CD4-positive, alpha-beta T cell treated with Interleukin-6 for 4 hours (primary cell): Measurements from ENCODE around the gene HELZ2.
"Not testable (repeated sequence)": the region's sequence is repeated elsewhere in the genome, so short reads cannot be mapped to it uniquely, and the experiment has no call there.

Experiments
- DNase-seq: peaks from one replicate; pipeline ENCODE4 v3.0.0-alpha.2; 2020; ENCODE audit warnings: mixed read lengths

The HELZ2 gene

DNA sequence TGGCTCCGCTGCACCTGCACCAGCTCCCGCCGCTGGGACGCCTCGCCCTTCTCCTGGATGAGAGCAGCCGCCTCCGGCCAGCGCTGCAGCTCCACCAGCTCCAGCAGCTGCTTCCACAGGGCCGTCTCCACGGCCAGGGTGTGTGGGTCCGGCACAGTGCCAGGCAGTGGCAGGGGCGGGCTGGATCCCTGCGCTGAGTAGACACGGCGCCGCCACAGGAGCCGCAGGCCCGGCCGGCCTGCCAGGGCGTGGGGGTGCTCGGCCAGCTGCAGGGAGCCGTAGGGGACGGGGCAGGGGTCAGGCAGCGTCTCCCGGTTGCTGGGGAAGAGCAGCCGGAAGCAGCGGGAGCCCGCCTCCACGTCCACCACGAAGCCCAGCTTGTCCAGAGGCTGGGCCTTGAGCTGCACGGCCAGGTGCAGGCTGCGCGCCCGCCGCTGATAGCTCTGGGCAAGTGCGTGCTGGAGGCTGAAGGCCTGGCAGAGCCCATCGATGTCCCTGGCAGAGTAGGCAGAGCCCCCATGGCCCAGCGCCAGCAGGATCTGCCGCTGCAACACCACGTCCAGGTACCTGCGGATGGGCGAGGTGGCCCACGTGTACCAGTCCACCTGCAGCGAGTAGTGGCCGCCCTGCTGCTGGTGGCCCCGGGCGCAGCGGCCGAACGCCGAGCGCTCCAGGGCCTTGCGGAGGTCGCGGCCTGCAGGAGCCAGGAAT lies 10.7 kb downstream of the HELZ2 start:
- no peak for DNase-seq

DNA sequence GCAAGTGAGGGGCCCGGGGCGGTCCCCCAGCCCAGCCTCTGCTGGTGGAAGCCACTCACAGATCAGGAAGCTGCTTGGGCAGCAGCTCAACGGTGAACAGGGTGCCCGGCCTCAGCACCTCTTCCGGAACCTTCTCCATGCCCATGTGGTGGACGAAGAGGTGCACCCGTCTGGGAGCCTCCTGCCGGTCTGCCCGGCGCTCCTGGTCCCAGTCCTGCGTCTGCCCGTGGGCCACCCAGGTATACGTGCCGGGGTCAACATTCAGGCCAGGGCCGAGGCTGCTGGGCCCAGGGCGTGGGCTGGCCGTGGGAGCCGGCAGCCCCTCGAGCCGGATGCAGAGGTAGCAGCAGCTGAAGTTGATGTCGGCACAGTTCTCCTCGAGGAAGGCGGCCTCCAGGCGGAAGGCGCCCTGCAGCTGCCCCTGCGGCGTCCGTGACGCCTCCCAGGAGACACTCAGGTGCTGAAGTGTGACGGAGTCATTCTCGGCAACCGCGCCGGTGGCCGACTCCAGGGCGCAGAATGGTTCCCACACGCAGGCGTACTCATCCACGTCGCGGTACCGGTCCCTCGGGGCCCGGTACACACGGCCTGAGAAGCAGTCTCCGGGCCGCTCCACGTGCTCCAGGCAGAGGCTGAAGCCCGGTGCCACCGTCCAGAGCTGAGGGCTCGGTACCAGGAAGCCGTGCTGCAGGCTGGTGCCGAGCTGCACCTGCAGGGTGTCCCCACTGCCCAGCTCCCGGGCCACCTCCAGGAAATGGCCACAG lies 11.4 kb downstream of the HELZ2 start:
- DNase-seq, result no peak

DNA sequence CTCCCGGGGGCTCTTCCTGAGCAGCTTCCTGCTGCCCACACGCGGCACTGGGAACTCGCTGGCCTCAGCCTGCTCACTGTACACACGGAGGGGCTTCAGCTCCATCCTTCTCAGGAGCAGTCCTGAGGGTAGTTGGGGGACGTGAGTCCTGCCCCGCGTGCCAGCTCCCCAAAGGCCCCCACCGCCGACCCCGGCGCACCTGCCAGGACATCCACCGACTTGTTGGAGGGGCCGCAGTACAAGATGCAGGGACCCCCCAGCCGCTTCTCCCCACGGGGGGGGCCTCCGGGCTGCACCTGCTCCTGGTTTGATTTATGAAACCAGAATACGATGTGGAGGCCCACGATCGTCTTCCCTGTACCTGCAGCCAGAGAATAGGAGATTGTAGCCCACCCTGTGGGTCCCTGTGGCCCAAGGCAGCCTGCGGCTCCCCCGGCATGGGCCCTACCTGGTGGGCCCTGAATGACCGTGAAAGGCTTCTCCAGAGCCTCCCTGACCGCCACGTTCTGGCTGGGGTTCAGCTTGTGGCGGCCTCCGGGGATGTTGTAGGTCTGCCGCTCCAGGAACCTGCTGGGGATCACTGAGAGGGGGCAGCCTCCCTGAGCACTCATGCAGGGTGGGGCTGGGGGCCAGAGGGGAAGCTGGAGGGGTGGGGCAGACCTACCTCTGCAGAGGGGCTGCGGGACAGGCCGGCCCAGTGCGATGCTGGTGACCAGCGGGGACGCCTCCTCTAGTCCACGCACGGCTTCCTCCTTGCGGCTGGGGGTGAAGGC lies 12.2 kb downstream of the HELZ2 start:
- DNase-seq, result no peak

DNA sequence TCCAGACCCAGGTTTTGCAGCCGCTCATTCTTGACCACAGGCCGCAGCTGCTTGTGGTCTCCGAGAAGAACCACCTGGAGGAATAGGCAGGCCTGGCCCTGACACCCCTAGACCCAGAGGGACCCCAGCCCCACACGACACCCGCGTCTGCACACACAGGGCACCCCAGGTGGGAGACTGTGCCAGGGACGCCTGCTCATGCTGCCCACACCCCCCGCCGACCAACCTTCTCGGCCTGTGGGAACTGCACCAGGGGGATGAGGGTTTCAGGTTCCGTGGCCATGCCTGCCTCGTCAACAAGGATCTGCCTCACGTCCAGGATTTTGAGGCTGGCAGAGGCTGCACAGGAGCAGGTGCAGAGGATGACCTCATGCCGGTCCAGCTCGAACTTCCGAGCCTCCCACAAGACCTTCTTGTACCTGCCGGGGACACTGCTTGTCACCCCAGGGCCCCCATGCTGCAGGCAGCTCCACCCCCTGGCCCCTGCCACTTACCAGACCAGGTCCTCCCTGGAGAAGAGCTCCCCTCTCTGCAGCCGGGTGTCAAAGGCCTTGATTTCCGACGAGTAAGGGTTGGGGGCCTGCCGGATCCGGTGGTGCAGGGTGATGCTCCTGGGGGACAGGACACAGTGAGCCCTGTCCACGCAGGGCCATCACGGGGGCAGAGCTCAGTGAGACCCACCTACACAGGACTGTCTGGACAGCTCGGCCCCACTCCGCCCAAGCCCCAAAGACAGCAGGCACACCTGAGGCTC lies 13.0 kb downstream of the HELZ2 start:
- DNase-seq, result no peak

DNA sequence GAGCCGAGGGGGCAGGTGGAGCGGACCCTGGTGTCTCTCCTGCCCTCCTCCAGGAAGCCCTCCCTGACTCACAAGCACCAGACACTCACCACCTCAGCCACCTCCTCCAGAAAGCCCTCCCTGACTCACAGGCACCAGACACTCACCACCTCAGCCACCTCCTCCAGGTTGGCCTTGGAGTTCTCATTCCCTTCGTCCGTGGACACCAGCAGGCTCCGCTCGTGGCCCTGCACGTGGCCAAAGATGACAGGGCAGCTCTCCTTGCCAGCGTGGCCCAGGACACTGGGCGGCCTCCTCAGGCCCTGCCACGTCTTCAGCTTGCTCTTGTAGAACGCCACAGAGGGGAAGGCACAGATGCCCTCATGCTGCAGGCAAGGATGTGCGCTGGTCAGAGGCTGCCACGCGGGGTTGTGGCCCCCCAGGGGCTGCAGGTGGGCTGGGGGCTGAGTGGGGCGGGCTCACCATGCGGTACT lies 13.7 kb downstream of the HELZ2 start:
- DNase-seq, result no peak

DNA sequence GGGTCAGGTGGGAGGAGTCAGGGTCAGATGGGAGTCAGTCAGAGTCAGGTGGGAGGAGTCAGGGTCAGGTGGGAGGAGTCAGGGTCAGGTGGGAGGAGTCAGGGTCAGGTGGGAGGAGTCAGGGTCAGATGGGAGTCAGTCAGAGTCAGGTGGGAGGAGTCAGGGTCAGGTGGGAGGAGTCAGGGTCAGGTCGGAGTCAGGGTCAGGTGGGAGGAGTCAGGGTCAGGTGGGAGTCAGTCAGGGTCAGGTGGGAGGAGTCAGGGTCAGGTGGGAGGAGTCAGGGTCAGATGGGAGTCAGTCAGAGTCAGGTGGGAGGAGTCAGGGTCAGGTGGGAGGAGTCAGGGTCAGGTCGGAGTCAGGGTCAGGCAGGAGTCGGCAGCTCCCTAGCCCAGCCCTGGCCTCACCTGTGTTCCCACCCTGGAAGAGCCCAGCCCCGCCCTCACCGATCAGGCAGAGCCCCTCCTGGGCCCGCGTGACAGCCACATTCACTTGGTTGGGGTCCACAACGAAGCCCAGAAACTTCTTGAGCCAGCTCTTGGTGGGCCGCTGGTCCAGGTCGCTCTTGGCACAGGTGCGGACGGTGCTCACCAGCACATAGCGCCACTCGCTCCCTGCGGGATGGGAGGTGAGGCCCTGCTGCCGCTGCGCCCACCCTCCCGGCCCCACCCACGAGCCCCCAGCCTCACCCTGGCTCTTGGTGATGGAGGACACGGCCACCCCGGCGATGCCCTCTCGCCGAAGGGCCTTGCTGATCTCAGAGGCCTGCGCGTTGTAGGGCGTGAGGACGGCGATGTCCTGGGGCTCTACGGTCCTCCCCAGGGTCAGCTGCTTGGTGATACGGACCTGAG lies 14.3 kb downstream of the HELZ2 start:
- DNase-seq, result not testable (repeated sequence)

DNA sequence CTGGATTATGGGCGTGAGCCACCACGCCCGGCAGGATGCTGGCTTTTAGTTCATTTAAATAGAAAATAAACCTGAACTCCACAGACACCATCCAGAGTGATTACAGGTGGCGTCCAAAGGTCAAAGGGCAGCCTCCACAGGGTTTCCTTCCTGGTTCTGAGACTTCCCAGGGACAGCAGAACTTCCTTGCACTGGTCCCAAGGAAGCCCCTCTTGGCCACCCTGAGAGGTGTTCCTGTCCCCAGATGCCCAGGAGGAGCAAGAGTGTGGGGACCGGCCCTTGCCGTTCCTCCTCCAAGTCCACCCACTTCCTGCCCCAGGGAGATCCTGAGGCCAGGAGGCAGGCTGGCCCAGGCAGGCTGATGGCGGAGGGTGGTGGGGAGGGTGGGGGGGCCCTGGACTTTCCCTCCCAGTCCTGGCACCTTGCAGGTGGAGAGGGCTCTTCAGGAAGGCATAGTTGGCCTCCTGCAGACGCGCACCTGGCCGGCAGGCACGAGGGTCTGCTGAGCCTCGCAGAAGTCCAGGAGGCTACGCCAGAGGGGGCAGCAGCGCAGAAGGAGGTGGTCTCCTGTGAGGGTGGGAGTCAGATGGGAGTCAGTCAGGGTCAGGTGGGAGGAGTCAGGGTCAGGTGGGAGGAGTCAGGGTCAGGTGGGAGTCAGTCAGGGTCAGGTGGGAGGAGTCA lies 15.1 kb downstream of the HELZ2 start:
- DNase-seq, result no peak

DNA sequence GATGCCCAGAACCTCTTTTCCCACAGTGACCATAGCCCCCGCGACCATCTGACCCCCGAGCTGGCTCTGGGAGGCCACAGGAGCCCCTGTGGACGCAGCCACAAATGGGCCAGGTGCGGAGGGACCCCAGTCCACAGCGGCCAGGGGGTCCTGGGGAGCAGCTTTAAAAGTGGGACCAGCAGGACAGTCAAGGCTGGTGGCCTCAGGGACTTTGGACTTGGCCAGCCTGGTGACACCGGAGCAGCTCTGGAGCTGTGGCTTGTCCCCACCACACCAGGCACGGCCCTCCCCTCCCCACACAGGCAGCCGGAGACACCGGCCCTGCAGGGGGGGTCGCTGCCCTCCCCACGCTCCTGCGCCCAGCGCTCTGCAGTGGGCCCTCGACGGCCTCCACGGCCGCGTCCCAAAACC lies 16.6 kb downstream of the HELZ2 start:
- DNase-seq, result no peak

DNA sequence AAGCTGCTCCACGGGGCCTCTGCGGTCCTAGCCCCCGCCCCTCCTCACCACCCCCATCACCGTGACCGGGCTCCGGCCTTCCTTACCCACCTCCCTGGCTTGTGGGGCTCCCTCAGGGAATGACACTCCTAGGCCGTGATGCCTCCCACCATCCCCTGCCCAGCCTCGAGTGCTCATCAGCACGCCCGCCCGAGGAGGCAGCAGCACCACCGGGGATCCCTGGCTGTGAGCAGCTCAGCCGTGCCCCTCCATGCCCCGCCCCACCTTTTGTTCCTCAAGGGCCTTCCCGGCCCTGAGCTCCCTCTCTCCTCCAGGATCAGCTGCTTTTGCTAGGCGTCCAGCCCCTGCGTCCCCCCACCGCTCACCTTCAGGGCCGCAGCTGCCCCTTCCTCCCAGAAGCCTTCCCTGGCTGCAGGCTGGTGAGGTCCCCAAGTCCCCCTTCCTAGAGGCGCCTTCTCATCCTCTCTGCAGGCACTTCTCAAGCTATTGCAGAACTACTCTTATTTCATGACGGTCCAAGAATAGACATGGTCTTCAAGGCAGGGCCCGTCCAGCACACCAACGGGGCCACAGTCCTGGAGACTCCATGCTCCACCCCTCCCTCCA lies 17.1 kb downstream of the HELZ2 start:
- DNase-seq, result no peak

DNA sequence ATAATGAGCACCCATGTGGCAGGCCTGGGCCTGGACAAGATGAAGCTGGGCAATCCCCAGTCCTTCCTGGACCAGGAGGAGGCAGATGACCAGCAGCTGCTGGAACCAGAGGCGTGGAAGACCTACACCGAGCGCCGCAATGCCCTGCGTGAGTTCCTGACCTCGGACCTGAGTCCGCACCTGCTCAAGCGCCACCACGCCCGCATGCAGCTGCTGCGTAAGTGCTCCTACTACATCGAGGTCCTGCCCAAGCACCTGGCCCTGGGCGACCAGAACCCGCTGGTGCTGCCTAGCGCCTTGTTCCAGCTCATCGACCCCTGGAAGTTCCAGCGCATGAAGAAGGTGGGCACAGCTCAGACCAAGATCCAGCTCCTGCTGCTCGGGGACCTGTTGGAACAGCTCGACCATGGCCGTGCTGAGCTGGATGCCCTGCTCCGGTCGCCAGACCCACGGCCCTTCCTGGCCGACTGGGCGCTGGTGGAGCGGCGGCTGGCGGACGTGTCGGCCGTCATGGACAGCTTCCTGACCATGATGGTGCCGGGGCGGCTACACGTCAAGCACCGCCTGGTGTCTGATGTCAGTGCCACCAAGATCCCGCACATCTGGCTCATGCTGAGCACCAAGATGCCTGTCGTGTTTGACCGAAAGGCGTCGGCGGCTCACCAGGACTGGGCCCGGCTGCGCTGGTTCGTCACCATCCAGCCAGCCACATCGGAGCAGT lies 18.2 kb downstream of the HELZ2 start:
- no peak for DNase-seq

DNA sequence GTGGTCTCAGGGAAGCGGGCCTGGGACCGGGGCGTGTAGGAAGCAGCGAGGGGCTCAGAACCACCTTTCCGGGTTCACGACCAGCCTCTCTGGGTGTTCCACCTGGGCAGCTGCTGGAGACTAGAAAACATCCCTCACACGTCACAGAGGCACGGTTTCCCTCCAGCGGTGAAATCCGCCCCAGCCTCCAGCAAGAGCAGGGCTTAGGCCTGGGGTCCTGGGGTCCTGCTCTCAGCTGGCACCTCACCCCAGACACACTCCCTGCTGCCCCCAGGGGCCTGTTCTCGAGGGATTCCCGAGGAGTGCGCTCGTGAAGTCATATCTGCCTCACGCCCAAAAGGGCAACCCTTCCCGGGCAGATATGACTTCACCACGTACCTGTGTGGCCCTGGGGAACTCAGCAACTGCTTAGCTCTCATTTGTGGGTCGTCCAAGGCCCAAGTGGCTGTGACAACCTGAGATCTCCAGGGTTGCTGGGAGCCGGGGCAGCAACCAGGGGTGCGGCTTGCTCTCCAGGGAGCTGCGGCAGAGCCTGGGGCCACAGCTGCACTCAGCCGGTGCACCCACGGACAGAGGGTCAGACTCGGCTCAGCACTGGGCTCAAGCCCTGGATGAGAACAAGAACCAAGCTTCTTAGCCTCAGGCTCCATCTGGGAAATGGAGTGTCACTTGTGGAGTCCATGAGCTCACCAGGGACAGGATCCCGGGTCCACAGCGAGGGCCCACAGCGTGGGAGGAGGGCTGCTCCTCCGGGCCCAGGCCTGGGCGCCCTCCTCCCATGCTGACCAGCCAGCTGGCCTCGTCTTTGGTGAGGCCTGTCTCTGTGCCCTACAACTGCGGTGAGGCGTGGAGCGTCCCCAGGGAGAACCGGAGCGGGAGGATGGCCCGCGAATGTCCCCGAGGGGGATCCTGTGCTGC lies 19.4 kb downstream of the HELZ2 start:
- DNase-seq, result peak; percentile 14

DNA sequence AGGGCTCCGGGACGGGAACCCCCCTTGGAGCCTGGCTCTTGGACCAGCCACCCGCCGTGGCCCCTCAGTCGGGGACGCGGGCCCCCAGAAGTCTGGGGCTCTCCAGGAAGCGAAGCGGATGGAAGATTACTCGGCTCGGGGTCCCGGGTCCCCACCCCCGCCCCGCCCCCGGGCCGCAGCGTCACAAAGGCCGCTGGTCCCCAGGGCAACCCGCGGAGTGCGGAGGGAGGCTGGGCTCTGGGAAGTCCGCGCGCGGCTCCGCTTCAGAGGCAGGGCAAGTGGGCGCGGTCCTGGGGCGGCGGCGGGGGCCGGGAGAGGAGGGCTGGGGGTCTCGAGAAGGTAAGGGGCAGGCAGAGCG lies 20.1 kb downstream of the HELZ2 start, which contains the start of gene FNDC11:
TSS of gene FNDC11 (plus strand) at position 227 of the 358 bp plus-strand sequence. CDS start 1,505 bp downstream, outside the sequence.
- DNase-seq, result peak; percentile 67

DNA sequence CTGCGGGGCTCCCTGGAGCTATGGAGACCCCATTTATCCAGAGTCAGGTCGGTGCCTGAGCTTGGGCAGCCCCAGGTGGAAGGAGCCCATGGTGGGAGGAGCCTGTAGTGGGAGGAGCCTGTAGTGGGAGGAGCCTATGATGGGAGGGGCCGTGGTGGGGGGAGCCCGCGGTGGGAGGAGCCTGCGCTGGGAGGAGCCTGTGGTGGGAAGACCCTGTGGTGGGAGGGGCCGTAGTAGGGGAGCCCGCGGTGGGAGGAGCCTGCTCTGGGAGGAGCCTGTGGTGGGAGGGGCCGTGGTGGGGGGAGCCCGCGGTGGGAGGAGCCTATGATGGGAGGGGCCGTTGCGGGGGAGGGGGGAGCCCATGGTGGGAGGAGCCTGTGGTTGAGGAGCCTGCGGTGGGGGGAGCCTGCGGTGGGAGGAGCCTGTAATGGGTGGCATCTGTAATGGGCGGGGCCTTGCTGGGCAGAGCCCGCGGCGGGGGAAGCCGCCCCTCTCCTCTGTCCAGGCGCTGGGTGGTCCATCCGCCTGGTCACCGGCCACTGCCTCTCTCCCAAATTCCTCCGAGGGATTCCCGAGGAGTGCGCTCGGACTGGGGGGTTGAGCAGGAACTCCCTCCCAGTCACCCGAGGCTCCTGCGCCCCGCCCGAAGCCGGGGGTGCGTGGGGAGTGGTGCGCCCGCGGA lies 20.6 kb downstream of the HELZ2 start:
- DNase-seq, result peak; percentile 86

DNA sequence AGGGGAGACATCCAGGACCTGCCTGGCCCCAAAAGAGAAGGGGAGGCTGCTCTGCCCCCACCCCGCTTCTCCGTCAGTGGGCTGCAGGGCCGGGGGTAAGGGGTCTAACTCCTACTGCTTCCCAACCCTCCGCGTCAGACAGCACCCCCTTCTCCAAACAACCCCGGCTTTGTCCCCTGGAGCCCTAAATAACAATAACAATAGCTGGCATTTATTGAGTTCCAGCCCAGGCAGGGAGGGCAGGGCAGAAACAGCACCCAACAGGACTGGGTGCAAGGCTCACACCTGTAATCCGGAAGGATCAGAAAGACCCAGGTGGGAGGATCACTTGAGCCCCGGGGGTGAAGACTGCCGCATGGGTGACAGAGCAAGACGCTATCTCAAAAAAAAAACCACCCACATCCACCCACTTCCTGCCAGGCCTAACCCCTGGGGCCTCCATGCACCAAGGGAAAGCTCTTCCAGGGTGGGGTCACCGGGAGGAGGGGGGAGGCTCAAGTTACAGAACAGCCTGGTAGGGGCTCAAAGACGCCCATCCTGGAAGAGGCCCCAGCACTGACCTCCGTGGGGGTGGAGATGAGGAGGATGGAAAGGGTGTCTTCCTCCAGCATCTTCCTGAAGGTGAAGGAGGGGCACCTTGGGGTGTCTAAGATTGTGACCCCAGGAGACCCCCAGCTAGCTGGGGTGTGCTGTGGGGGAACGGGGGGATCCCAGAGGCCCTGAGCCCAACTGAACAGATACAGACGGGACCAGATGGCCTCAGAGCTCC lies 21.4 kb downstream of the HELZ2 start:
- DNase-seq, result peak; percentile 72

DNA sequence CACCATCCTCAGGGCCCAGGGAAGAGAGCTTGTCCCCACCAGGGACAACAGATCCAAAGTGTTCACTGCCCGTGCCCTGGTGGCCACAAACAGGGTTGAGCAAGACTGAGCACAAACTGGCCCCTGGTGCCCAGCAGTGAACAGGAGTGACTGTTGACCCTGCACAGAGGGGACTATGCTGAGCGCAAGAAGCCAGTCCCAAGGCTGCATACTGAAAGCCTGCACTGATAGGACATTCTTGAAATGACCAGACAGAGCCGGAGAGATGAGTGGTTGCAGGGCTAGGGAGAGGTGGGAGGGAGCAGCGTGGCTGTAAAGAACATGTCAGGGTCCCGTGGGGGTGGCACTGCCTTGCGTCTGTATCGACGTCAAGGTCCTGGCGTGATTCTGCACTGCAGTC lies 23.0 kb downstream of the HELZ2 start:
- DNase-seq, result no peak

DNA sequence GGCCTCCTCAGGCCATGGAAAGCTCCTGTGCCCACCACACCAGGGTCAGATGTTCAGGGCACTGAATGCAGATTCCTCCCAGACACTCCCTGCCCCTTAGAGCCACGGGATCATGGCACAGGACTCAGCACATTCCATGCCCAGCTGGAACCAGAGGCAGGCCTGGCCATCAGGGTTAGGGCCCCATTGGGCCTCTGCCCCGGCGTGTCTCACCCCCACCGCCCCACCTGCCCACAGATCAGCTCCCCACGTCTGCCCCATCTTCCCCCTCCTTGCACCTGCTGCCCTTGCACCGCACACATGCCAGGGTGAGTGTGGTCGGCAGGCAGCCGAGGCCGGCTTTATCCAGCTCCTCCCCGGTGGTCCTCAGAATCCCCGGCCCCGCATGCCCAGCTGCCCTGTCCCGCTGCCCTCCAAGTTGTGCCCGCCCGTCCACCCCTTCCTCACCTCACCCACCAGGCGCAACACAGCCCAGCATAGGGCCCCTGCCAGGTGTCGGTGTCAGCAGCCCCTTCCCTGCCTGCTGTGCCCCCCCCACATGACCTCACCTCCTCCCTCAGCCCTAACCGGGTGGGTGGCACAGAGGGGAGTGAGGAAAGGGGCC lies 24.3 kb downstream of the HELZ2 start:
- no peak for DNase-seq

DNA sequence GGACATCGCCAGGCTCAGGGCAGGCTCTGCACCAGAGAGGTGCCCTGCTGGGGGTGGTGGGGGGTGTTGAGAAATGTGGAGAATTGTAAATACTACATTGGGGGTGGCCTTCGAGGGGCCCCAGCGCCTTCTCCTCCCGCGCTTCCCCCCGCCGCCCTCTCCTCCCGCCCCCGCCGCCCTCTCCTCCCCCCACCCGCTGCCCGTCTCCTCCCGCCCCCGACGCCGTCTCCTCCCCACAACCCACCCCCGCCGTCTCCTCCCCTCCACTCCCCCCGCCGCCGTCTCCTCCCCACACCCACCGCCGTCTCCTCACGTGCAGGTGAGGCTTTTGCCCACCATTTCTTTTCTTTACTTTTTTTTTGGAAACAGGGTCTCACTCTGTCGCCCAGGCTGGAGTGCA lies 25.0 kb downstream of the HELZ2 start:
- DNase-seq, result no peak
